GM12873 (cell line): ENCODE data around the gene PCSK2.
A peak's percentile ranks its signal among the peaks of the same experiment; 100 is the strongest.

Source experiments
- CTCF ChIP-seq: IDR thresholded peaks from 2 replicates; pipeline ENCODE4 v1.5.1; 2012; ENCODE audit warnings: low read depth, mild to moderate bottlenecking, moderate library complexity, low read length, control low read depth; ENCODE audit not compliant: insufficient read depth; ENCODE audit errors: missing control alignments

The PCSK2 gene

GRCh38 chr20:17262786-17263185 is 35.9 kb downstream of the PCSK2 start:
- TF ChIP-seq CTCF: no peak

GRCh38 chr20:17273717-17274116 is 46.9 kb downstream of the PCSK2 start:
- no peak for TF ChIP-seq CTCF

- TF ChIP-seq CTCF: no peak
Observed at GRCh38 chr20:17276101-17276500, 49.3 kb downstream of the PCSK2 start.

GRCh38 chr20:17281478-17281877 is 54.6 kb downstream of the PCSK2 start:
- TF ChIP-seq CTCF: peak; percentile 59

GRCh38 chr20:17282501-17282900 is 55.7 kb downstream of the PCSK2 start:
- no peak for TF ChIP-seq CTCF

GRCh38 chr20:17287503-17287902 is 60.7 kb downstream of the PCSK2 start:
- peak; percentile 62 for TF ChIP-seq CTCF

GRCh38 chr20:17287998-17288397 is 61.2 kb downstream of the PCSK2 start:
- no peak for TF ChIP-seq CTCF
